GM20000 (cell line): Measurements from ENCODE around the gene CDK3.

ENCODE experiments used
- DNase-seq: peaks from one replicate; pipeline ENCODE4 v3.0.0; 2012; ENCODE audit warnings: low spot score
- CTCF ChIP-seq: IDR thresholded peaks from 2 replicates; pipeline ENCODE4 v1.5.1; 2012; ENCODE audit warnings: mild to moderate bottlenecking, control low read depth; ENCODE audit errors: extremely low read depth, missing control alignments

CDK3 gene

GRCh38 chr17:76009969-76010661, 9.5 kb downstream of the CDK3 start:
- no peak for TF ChIP-seq CTCF
- no peak for DNase-seq

- no peak for DNase-seq
- TF ChIP-seq CTCF = no peak
Observed at GRCh38 chr17:76011951-76012350, 11.3 kb downstream of the CDK3 start.

DNA sequence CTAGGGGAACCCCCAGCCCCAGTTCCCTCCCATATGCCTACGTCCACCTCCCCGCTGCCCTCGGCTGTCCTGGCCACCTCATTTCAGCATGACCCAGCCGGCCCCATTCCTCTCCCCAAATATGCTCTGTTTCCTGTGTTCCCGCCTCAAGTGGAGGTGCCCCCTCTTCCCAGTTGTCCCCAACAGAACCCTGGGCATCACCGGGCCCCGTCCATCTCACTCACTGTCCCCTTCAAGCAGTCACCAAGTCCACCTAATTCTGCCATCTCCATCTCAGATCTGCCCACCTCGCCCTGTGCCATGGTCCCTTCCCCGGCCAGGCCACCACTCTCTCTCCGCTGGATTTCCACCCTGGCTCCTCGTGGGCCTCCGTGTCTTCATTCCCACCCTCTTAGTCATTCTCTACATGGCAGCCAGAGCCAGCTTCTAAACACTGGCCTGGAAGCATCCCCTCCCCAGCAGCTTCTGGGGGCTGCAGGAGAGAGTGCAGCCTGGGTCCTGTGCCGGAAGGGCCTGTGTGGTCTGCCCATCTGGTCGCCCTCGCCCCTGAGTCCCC, 12.8 kb downstream of the CDK3 start:
- no peak for TF ChIP-seq CTCF
- DNase-seq = no peak

- TF ChIP-seq CTCF = peak; percentile 96
- DNase-seq = peak; percentile 95
Observed at GRCh38 chr17:76014100-76014924, 13.7 kb downstream of the CDK3 start.

DNA sequence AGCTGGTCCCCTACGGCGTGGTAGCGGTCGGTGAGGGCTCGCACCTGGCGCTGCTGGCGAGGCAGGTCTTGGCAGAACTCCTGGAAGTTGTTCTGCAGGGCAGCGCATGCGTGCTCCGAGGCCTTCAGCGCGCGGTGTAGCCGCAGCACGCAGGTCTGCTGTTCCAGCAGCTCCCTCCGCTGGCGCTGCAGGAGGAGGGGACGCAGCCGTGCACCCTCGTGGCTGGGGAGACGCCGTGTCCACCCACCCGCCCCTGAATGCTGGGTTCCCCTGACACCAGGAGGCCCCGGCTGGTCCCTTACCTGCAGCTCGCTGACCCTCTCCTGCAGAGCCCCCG, 14.2 kb downstream of the CDK3 start:
- TF ChIP-seq CTCF = no peak
- no peak for DNase-seq

- no peak for DNase-seq
- TF ChIP-seq CTCF = no peak
Observed at GRCh38 chr17:76017481-76018339, 17.1 kb downstream of the CDK3 start.
